Measurements from ENCODE around the gene CDC42BPG. TPM values are rescaled to one million over a fixed set of nuclear protein-coding genes. Genes with fewer than 3 reads are reported as not detected.

CDC42BPG gene
- total and polyA plus RNA-seq, 9 of the 15 experiments (the other 6 are each of a cell fraction or from before 2014, with no cell fraction given), result 0.04 to 8.8 (median 2.1) TPM

GRCh38 chr11:64892838-64893193 lies 48.4 kb upstream of the CDC42BPG start:
- Histone ChIP-seq H3K9me3 (replicated peaks; ENCODE audit: control insufficient read depth, insufficient read depth, low read depth, low read length) (no peaks in the 10 kb centered on the region), H3K4me2 (ENCODE audit: insufficient read depth, low read length) (no peak overlapping the region), H2AFZ (ENCODE audit: low read depth, low read length) (no peak overlapping the region), H3K27me3 (ENCODE audit: control insufficient read depth in 2 of 2, insufficient read depth in 2 of 2, low read length in 2 of 2) (no peaks in the 10 kb centered on the region), H3K9ac (ENCODE audit: insufficient read depth in 1 of 2, low read depth in 2 of 2, low read length in 2 of 2) (peak overlapping the region in 1 of 2 experiments; percentile 60; a peak in 2 of 4 replicates), H3K4me1 (replicated peaks in 1 of 2; ENCODE audit: control insufficient read depth in 2 of 2, insufficient read depth in 2 of 2, low read length in 2 of 2) (peaks cover 26 to 87% of the 10 kb centered on the region in 2 experiments), H3K36me3 (ENCODE audit: control insufficient read depth, insufficient read depth, low read length) (peaks cover 29% of the 10 kb centered on the region; the same call in 1 of the 3 replicates), H3K27ac (ENCODE audit: extremely low read depth, low read depth, low read length) (no peak overlapping the region), H3K9me1 (ENCODE audit: control insufficient read depth, insufficient read depth, low read length) (no peaks in the 10 kb centered on the region), H4K20me1 (replicated peaks; ENCODE audit: control insufficient read depth, insufficient read depth, low read length) (no peaks in the 10 kb centered on the region), H3K4me3 (no peak overlapping the region), H3K79me2 (ENCODE audit: control insufficient read depth, insufficient read depth, low read length) (no peaks in the 10 kb centered on the region)
- DNase-seq (ENCODE audit: extremely low read depth in 1 of 4, low spot score in 3 of 4), result no peak
- in situ Hi-C loops (cut with MboI), result loop anchor here (5.0 kb wide), 2 partner anchors 46 to 106 kb away; no protein-coding TSS in a partner anchor
- no TSS peak for BruUV-seq (replicated peaks)
- no peak for ATAC-seq
- WGBS (ENCODE audit: insufficient coverage, low coverage, missing lambda C conversion rate), result 86% methylated on average over 10 of the region's 10 CpGs
- POLR2A ChIA-PET, result interaction anchor here (0.8 to 1.5 kb wide), 4 partner anchors 11 to 44 kb away, joined by 3 to 4 read pairs (median 3); no protein-coding TSS in a partner anchor
- CTCF ChIA-PET (ENCODE audit: low intra/inter-chr PET ratio), result interaction anchor here (0.5 to 3.4 kb wide), 3 partner anchors 45 to 105 kb away, joined by 4 to 39 read pairs (median 13); no protein-coding TSS in a partner anchor
- TF ChIP-seq TEAD1 (CRISPR knock-in tag; IDR thresholded peaks at IDR 0.05), result no peak
- TF ChIP-seq NFATC3 (IDR thresholded peaks at IDR 0.05), result no peak
- TF ChIP-seq XRCC5 (IDR thresholded peaks at IDR 0.05; ENCODE audit: low read depth, low read length), result no peak
- TF ChIP-seq MCM5 (IDR thresholded peaks at IDR 0.05; ENCODE audit: low read depth), result no peak
- TF ChIP-seq MIER1 (IDR thresholded peaks at IDR 0.05; ENCODE audit: low read depth), result no peak
- TF ChIP-seq POLR2G (IDR thresholded peaks at IDR 0.05; ENCODE audit: low read depth, low read length), result 0 out of 2 replicates have a peak, but pooled peaks have one; percentile 23
- TF ChIP-seq NFIX (CRISPR knock-in tag; IDR thresholded peaks at IDR 0.05; ENCODE audit: low read depth), result no peak
- TF ChIP-seq ZNF668 (CRISPR knock-in tag; IDR thresholded peaks at IDR 0.05), result no peak
- intact Hi-C loops (cut with micrococcal nuclease), result loop anchor here (5.0 kb wide), 1 partner anchor 106 kb away; no protein-coding TSS in a partner anchor
- no peak for FAIRE-seq

Data from K562 (cell line).